Mononuclear cell (primary cell): ENCODE results near the gene ERF. TPM values are rescaled to one million over a fixed set of nuclear protein-coding genes. Genes with fewer than 3 reads are reported as not detected.
"Not testable (repeated sequence)": the region's sequence is repeated elsewhere in the genome, so short reads cannot be mapped to it uniquely, and the experiment has no call there.

Experiments used
- H3K27me3 ChIP-seq: 2 replicates; pipeline ENCODE4 v1.6.0; 2011; ENCODE audit warnings: low read length, control low read depth; ENCODE audit not compliant: insufficient read depth
- H3K4me1 ChIP-seq: 2 replicates; pipeline ENCODE4 v1.5.1; 2011; ENCODE audit warnings: mild to moderate bottlenecking, low read length, control low read depth; ENCODE audit not compliant: insufficient read depth
- H3K4me3 ChIP-seq: 2 replicates; pipeline ENCODE4 v1.5.1; 2011; ENCODE audit warnings: mild to moderate bottlenecking, low read length, moderate library complexity
- H3K9me3 ChIP-seq: 2 replicates; pipeline ENCODE4 v1.5.1; 2011; ENCODE audit warnings: low read depth, mild to moderate bottlenecking, control low read depth, low read length
- total RNA-seq: library from RNA; depleted of rRNA; stranded (reverse); fragments of >200 nt; gene quantifications from one replicate; pipeline ENCODE4 v1.2.3, GENCODE V29; 2012

ERF gene
- total RNA-seq, 1 donor, result 35.2 TPM

GRCh38 chr19:42273407-42274064 lies 18.6 kb upstream of the ERF start:
- no peaks in the 10 kb centered on the region for H3K9me3 ChIP-seq
- H3K27me3 ChIP-seq, result no peaks in the 10 kb centered on the region
- H3K4me3 ChIP-seq, result no peak overlapping the region
- H3K4me1 ChIP-seq, result peaks cover 47% of the 10 kb centered on the region

GRCh38 chr19:42272989-42273406 lies 18.1 kb upstream of the ERF start:
- no peaks in the 10 kb centered on the region for H3K9me3 ChIP-seq
- no peak overlapping the region for H3K4me3 ChIP-seq
- H3K27me3 ChIP-seq, result no peaks in the 10 kb centered on the region
- peaks cover 43% of the 10 kb centered on the region for H3K4me1 ChIP-seq

- no peak overlapping the region for H3K4me3 ChIP-seq
- H3K4me1 ChIP-seq, result peaks cover 47% of the 10 kb centered on the region
- no peaks in the 10 kb centered on the region for H3K27me3 ChIP-seq
- H3K9me3 ChIP-seq, result no peaks in the 10 kb centered on the region
These were observed 17.6 kb upstream of the ERF start for GRCh38 chr19:42272535-42272897.

- H3K4me1 ChIP-seq, result peaks cover 51% of the 10 kb centered on the region
- H3K4me3 ChIP-seq, result no peak overlapping the region
- no peaks in the 10 kb centered on the region for H3K9me3 ChIP-seq
- no peaks in the 10 kb centered on the region for H3K27me3 ChIP-seq
These were observed 17.1 kb upstream of the ERF start for GRCh38 chr19:42271861-42272534.

- H3K27me3 ChIP-seq, result no peaks in the 10 kb centered on the region
- no peak overlapping the region for H3K4me3 ChIP-seq
- peaks cover 43% of the 10 kb centered on the region for H3K4me1 ChIP-seq
- H3K9me3 ChIP-seq, result no peaks in the 10 kb centered on the region
These were observed 16.1 kb upstream of the ERF start for GRCh38 chr19:42271045-42271419.

GRCh38 chr19:42270346-42271044 lies 15.6 kb upstream of the ERF start:
- Histone ChIP-seq H3K9me3 (no peaks in the 10 kb centered on the region), H3K27me3 (no peaks in the 10 kb centered on the region), H3K4me1 (peaks cover 37% of the 10 kb centered on the region), H3K4me3 (peak overlapping the region; percentile 49)

- Histone ChIP-seq H3K27me3 (no peaks in the 10 kb centered on the region), H3K4me3 (peak overlapping the region; percentile 49), H3K9me3 (no peaks in the 10 kb centered on the region), H3K4me1 (peaks cover 34% of the 10 kb centered on the region)
These were observed 14.8 kb upstream of the ERF start for GRCh38 chr19:42269478-42270345.

- H3K27me3 ChIP-seq, result no peaks in the 10 kb centered on the region
- H3K9me3 ChIP-seq, result no peaks in the 10 kb centered on the region
- H3K4me1 ChIP-seq, result peaks cover 34% of the 10 kb centered on the region
- peak within 1 kb of the TSS; percentile 63 for H3K4me3 ChIP-seq
These were observed 14.0 kb upstream of the ERF start, which contains the start of gene CIC for GRCh38 chr19:42268704-42269477. CIC (plus strand) TSS chr19:42269252; CDS start chr19:42271784, 2,532 bp downstream.

GRCh38 chr19:42268142-42268703 lies 13.3 kb upstream of the ERF start:
- Histone ChIP-seq H3K4me3 (peak overlapping the region; percentile 63), H3K4me1 (peaks cover 34% of the 10 kb centered on the region), H3K9me3 (no peaks in the 10 kb centered on the region), H3K27me3 (no peaks in the 10 kb centered on the region)

GRCh38 chr19:42267644-42268141 lies 12.8 kb upstream of the ERF start:
- peak overlapping the region; percentile 63 for H3K4me3 ChIP-seq

GRCh38 chr19:42266928-42267603 lies 12.1 kb upstream of the ERF start:
- not testable (repeated sequence) for H3K4me3 ChIP-seq, H3K9me3 ChIP-seq, H3K27me3 ChIP-seq
- H3K4me1 ChIP-seq, result peaks cover 34% of the 10 kb centered on the region

More at GRCh38 chr19:42267644-42268141, 12.8 kb upstream of the ERF start:
- Histone ChIP-seq H3K27me3 (no peaks in the 10 kb centered on the region), H3K9me3 (no peaks in the 10 kb centered on the region), H3K4me1 (peaks cover 34% of the 10 kb centered on the region)

GRCh38 chr19:42266105-42266504 lies 11.2 kb upstream of the ERF start:
- peaks cover 26% of the 10 kb centered on the region for H3K4me1 ChIP-seq
- H3K9me3 ChIP-seq, H3K4me3 ChIP-seq, H3K27me3 ChIP-seq: not testable (repeated sequence)

- Histone ChIP-seq H3K4me3 (no peak overlapping the region), H3K27me3 (no peaks in the 10 kb centered on the region), H3K4me1 (no peaks in the 10 kb centered on the region), H3K9me3 (no peaks in the 10 kb centered on the region)
These were observed 6.8 kb upstream of the ERF start for GRCh38 chr19:42261763-42262162.
